Activated T-helper 1 cell treated with anti-CD3 and anti-CD28 coated beads, Interleukin-12 subunit alpha, Interleukin-12 subunit beta, Interleukin-2, Interleukin-4 antibody, amounts not matched to agents 30 ng/mL and 10 ng/mL and 1 ng/mL, durations not matched to agents 14 hours and 24 hours and 36 hours (primary cell): ENCODE measurements around the gene CFAP46. TPM values are rescaled to one million over a fixed set of nuclear protein-coding genes. Genes with fewer than 3 reads are reported as not detected.

ENCODE experiments used
- DNase-seq: peaks from one replicate; pipeline ENCODE4 v3.0.0; 2021; ENCODE audit warnings: low spot score
- H3K27ac Mint-ChIP-seq: one replicate; pipeline ENCODE4 v1.8.0; 2021; ENCODE audit warnings: mild to moderate bottlenecking, mixed read lengths
- H3K27me3 Mint-ChIP-seq: one replicate; pipeline ENCODE4 v1.8.0; 2022; ENCODE audit warnings: mild to moderate bottlenecking, moderate library complexity, mixed read lengths; ENCODE audit not compliant: insufficient read depth
- H3K36me3 Mint-ChIP-seq: one replicate; pipeline ENCODE4 v1.8.0; 2021; ENCODE audit warnings: low read depth, mixed read lengths
- H3K4me1 Mint-ChIP-seq: one replicate; pipeline ENCODE4 v1.8.0; 2021; ENCODE audit warnings: low read depth, mixed read lengths
- H3K4me3 Mint-ChIP-seq: one replicate; pipeline ENCODE4 v1.8.0; 2021; ENCODE audit warnings: mild to moderate bottlenecking, moderate library complexity, mixed read lengths
- H3K9me3 Mint-ChIP-seq: one replicate; pipeline ENCODE4 v1.8.0; 2021; ENCODE audit warnings: mixed read lengths
- intact Hi-C: fragments of 100-400 bp; cut with micrococcal nuclease; formaldehyde crosslinking; loops from one replicate; pipeline ENCODE4 v1.15.1; 2024
- total RNA-seq: library from RNA; stranded (reverse); gene quantifications from 2 replicates; pipeline ENCODE4 v1.2.3, GENCODE V29; 2022

CFAP46 gene
- total RNA-seq, 1 donor from 2014 or later, result not detected

DNA sequence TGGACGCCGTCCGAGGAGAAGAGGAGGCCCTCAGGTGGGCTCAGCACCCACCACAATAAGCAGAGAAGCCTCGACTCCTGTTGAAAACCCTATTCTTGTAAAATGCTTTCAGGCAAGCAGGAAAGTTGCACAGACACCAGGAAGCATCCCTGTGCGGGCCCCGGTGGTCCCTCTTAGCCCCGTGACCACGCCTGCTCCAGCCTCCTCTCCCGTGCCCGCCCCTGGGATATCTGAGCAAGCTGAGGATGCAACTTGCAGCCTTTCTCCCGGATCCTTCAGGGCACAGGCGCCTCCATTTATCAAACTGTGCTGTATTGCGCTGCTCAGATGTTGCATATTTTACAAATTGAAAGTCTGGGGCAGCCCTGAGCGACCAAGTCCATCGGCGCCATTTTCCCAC is 72.7 kb downstream of the CFAP46 start:
- Mint-ChIP-seq H3K4me3 (no peak overlapping the region), H3K27me3 (no peaks in the 10 kb centered on the region), H3K4me1 (no peaks in the 10 kb centered on the region), H3K9me3 (no peaks in the 10 kb centered on the region), H3K36me3 (no peaks in the 10 kb centered on the region), H3K27ac (no peak overlapping the region)
- no peak for DNase-seq
- intact Hi-C loops, result no loop called here

DNA sequence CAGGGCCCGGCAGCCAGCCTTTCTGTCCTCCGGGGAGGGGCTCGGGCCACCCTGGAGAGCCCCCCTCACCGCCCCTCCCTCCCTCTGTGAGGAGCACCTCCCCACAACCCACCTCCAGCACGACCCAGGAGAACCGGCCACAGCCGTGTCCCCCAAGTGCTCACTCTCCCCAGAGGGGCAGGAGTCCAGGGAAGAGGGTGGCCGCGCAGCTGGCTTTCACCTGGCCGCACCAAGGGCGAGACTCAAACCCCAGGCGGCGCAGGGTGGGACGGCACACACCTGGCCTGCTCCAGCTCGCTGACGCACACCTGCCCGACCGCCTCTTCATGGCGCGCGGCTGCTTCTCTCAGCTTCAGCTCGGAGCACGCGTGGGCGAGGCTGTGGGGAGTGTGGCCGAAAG is 73.4 kb downstream of the CFAP46 start:
- H3K36me3 Mint-ChIP-seq, result no peaks in the 10 kb centered on the region
- no peaks in the 10 kb centered on the region for H3K4me1 Mint-ChIP-seq
- H3K27me3 Mint-ChIP-seq, result no peaks in the 10 kb centered on the region
- intact Hi-C loops, result no loop called here
- no peak overlapping the region for H3K4me3 Mint-ChIP-seq
- no peaks in the 10 kb centered on the region for H3K9me3 Mint-ChIP-seq
- H3K27ac Mint-ChIP-seq, result no peak overlapping the region
- DNase-seq, result no peak

DNA sequence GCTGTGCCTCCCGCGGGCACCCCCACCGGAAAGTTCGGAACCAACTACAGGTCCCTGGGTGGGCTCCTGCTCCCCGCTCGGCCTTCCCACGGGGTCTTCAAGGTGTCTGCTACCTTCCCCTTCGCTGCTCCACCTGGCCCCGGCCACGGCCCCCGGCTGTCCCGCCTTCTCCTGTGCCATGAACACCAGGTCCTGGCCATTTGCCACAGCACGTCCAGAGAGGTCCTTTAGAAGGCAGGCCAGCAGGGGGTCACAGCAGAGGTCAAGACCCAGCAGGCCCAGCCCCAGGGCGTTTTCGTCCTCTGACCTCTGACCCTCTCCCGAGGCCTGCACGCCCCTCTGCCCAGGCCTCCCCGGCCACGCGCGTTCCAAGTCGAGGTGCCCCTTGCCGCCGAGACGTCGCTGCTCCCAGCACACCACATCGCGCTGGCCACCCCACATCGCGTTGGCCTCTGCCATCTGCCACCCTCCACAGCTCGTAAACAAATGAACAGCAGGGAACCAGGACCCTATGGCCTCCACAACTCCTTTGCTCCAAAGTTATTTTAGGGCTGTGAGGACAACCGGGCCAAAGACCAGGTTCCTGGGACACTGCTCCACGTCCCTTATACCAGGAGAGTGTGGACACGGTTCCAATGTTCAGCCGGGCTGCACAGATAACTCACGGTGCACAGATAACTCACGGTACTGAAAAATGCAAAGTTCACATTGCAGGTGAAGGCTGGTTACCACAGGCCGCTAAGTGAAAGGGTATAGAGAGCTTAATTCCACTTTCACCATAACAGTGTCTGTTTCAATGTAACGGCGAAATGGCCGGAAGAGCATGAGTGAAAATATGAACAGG is 74.3 kb downstream of the CFAP46 start:
- Mint-ChIP-seq H3K27ac (no peak overlapping the region), H3K4me3 (no peak overlapping the region), H3K36me3 (no peaks in the 10 kb centered on the region), H3K9me3 (no peaks in the 10 kb centered on the region), H3K27me3 (no peaks in the 10 kb centered on the region), H3K4me1 (no peaks in the 10 kb centered on the region)
- intact Hi-C loops, result no loop called here
- DNase-seq, result no peak

DNA sequence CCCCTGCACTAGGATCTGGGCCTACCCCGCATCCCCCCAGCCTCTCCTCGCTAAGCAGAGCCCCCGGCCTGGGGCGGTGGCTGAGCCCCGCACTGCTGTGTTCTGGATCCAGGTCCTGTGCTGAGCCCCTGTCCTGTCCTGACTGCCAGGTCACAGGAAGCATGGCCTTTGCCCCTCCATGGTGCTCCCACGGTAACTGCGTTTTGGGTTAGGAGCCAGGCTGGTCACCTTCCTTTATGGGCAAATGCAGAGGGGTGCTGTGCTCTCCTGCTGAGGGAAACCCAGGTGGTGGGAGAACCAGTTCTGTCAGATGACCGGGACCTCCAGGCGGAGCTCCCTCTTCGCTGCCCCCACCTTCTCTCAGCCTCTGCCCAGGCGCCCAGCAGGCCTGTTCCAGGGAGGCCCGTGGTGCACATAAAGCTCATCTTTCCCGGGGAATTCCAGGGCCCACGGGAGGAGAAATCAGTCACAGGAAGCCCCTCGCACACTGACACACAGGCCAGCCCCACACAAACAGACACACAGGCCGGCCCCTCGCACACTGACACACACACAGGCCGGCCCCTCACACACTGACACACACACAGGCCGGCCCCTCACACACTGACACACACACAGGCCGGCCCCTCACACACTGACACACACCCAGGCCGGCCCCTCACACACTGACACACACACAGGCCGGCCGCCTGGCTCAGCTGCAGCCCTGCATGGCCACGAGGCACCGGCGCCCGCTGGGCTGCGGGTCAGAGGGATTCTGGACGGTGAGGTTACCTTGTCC is 75.6 kb downstream of the CFAP46 start:
- no peak for DNase-seq
- Mint-ChIP-seq H3K4me3 (no peak overlapping the region), H3K36me3 (no peaks in the 10 kb centered on the region), H3K27me3 (no peaks in the 10 kb centered on the region), H3K4me1 (no peaks in the 10 kb centered on the region), H3K27ac (no peak overlapping the region), H3K9me3 (no peaks in the 10 kb centered on the region)
- intact Hi-C loops, result no loop called here

DNA sequence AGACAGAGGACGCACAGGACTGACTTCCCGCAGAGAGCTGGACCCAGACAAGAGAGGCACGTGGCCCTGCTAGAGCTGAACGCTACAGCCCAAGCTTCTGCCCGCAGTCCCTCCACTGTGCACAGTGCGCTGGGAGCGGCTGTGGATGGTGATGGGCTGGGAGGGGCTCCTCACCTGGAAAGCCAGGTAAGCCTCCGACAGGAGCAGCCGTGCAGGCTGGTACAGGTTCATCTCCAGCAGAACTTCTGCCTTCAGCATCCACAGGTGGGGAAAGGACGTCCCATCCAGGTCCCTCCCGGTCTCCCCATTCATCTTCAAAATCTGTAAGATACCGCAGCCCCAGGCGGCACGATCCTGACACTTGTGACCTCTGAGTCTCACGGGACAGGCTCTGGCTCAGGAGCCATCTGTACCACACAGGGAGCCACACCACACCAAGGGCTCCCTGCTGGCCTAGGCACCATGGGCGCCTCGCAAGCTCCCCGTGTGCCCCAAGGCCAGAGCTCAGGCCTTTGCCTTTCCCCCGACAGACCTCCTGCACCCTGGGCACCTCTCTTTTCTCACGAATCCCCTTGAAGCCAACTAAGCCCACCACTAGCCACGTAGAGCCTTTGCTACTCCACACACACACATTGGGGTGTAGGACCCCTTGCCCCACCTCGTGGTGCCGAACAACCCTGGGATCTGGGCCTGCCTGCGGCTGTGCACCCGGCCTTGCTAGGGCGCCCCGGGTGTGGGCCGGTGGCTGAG is 76.3 kb downstream of the CFAP46 start:
- intact Hi-C loops, result no loop called here
- no peaks in the 10 kb centered on the region for H3K9me3 Mint-ChIP-seq
- no peak for DNase-seq
- no peak overlapping the region for H3K27ac Mint-ChIP-seq
- no peaks in the 10 kb centered on the region for H3K27me3 Mint-ChIP-seq
- H3K4me3 Mint-ChIP-seq, result no peak overlapping the region
- no peaks in the 10 kb centered on the region for H3K4me1 Mint-ChIP-seq
- no peaks in the 10 kb centered on the region for H3K36me3 Mint-ChIP-seq

DNA sequence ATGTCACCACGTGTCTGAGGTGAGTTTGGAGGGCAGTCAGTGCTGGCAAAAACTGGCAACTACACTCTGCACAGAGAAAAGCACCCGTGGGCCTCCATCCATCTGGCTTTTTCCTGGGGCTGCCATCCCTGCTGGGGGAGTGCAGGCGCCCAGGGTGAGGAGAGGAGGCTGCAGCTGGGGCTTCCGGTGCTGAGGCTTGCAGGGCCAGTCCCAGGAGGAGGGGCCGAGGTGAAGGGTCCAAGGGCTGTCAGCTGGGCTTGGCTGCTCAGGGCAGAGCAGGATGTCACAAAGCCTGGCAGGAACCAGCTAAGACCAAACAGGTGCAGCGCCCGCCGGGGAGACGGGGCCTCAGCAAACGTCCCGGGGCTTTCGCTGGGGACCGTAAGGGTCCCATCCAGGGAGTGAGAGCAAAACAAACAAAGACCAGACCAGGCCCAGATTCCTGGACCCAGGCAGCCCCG is 77.2 kb downstream of the CFAP46 start:
- no peaks in the 10 kb centered on the region for H3K36me3 Mint-ChIP-seq
- no peaks in the 10 kb centered on the region for H3K4me1 Mint-ChIP-seq
- no peak for DNase-seq
- intact Hi-C loops, result no loop called here
- no peaks in the 10 kb centered on the region for H3K9me3 Mint-ChIP-seq
- H3K27me3 Mint-ChIP-seq, result no peaks in the 10 kb centered on the region
- H3K4me3 Mint-ChIP-seq, result no peak overlapping the region
- no peak overlapping the region for H3K27ac Mint-ChIP-seq

DNA sequence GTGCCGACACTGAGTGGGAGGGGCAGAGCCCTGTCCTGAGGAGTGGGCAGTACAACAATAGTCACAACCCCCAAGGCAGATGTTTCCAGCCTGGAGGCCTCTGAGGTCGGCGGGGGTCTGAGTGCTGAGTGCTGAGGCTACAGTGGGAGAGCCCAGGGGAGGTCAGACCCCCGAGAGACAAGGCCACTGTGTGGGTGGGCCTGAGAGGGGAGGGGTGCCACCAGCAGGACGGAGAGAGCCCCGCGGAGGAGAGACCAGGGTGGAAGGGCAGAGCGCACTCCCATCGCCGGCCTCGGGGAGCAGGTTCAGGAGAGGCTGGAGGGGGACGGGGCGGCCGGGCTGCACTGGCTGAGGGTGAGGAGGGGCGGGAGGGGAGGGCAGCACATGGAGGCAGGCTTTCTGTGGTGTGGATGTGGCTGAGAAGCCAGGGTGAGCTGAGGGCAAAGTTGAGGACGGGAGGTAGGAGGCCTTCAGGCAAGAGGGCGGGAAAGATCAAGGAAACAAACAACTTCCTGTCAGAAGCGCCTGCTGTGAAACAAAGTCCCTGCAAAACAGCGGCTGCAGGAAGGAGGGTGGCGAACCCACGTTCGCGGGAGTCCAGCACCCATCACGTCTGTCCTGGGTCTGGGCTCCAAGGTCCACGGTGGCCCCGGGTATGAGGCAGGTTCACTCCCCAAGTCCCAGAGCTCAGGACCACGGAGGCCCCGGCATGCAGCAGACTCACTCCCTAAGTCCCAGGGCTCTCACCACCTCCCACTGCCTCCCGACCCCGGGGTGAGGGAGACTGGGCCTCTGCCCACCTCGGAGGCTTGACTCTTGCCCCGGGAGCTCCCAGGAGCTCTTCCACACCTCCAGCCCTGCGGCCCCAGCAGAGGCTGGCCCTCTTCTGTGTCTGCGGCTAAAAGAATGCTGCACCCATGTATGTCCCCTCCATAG is 79.6 kb downstream of the CFAP46 start:
- Mint-ChIP-seq H3K27me3 (no peaks in the 10 kb centered on the region), H3K36me3 (no peaks in the 10 kb centered on the region), H3K4me1 (no peaks in the 10 kb centered on the region), H3K4me3 (no peak overlapping the region), H3K27ac (no peak overlapping the region), H3K9me3 (no peaks in the 10 kb centered on the region)
- no peak for DNase-seq
- intact Hi-C loops, result no loop called here

DNA sequence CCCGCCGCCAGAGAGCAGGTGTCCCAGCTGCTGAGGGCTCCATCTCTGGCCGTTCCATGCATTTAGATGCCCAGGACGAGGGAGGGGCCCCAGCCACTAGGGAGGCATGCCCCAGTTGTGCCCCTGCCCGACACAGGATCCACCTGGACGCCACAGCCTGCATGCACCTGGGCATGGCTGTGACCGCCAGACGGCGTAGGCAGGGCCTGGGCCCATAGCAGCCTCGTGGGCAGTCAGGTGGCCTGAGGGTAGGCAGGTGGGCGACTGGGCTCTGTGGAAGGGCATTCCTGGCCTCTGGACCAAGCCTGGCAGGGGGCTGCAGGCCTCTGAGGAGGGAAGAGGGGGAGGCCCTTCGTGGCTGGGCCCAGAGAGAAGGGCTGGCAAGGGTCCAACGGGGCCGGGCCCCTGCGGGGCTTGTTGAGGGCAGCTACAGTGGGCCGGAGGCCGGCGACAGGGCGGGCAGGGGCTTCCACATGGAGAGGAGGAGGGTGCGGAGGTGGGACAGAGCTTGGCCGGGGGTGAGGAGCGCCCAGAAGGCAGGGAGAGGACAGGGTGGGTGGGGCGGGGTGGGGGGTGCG is 80.4 kb downstream of the CFAP46 start:
- H3K9me3 Mint-ChIP-seq, result no peaks in the 10 kb centered on the region
- no peaks in the 10 kb centered on the region for H3K36me3 Mint-ChIP-seq
- H3K27me3 Mint-ChIP-seq, result no peaks in the 10 kb centered on the region
- H3K4me1 Mint-ChIP-seq, result no peaks in the 10 kb centered on the region
- H3K4me3 Mint-ChIP-seq, result no peak overlapping the region
- DNase-seq, result no peak
- intact Hi-C loops, result no loop called here
- no peak overlapping the region for H3K27ac Mint-ChIP-seq

DNA sequence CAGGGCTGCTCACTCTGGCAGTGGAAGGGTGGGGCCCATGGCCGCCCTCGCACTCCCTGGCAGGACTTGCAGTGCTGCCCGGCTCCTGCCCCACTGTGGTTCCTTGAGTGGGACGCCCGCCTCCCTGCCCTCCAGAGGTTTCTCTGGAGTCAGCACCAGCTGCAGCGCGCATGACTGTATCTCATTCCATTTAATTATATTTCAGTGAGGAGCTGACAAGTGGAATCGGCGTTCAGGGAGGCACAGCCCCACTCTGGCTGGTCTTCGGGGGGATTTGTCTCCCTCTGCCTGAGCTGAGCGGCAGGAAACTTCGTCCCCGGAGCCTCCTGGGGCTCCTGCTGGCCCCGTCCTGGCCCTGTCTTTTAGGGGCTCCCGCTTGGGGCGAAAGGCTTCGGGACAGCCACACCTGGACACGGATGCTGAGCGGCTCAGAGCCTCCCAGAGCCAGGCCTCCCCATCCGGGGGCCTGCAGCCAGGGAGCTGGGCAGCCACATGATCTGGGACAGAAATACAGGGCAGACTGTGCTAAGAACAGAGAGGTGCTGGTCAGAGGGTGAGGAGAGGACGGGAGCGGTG is 81.2 kb downstream of the CFAP46 start:
- Mint-ChIP-seq H3K4me3 (no peak overlapping the region), H3K9me3 (no peaks in the 10 kb centered on the region), H3K27ac (no peak overlapping the region), H3K36me3 (no peaks in the 10 kb centered on the region), H3K27me3 (no peaks in the 10 kb centered on the region), H3K4me1 (no peaks in the 10 kb centered on the region)
- no peak for DNase-seq
- intact Hi-C loops, result no loop called here

DNA sequence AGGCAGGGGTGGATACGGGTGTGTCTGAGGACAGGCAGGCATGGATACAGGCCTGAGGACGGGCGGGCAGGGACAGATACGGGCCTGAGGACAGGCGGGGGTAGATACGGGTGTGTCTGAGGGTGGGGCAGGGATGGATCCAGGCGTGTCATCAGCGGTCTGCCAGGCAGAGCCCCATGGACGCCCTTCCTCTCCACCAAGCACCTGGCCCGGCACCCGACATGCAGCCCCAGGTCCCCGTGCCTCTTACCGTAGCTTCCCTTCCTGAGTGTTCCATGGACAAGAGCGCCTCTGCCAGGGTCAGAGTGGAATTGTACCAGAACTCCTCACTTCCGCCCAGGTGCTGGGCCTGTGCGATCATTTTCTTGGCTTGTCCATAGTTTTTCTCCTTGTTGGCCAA is 81.8 kb downstream of the CFAP46 start:
- Mint-ChIP-seq H3K9me3 (no peaks in the 10 kb centered on the region), H3K27me3 (no peaks in the 10 kb centered on the region), H3K4me1 (no peaks in the 10 kb centered on the region), H3K36me3 (no peaks in the 10 kb centered on the region), H3K27ac (peak overlapping the region; percentile 62), H3K4me3 (no peak overlapping the region)
- intact Hi-C loops, result no loop called here
- DNase-seq, result no peak

DNA sequence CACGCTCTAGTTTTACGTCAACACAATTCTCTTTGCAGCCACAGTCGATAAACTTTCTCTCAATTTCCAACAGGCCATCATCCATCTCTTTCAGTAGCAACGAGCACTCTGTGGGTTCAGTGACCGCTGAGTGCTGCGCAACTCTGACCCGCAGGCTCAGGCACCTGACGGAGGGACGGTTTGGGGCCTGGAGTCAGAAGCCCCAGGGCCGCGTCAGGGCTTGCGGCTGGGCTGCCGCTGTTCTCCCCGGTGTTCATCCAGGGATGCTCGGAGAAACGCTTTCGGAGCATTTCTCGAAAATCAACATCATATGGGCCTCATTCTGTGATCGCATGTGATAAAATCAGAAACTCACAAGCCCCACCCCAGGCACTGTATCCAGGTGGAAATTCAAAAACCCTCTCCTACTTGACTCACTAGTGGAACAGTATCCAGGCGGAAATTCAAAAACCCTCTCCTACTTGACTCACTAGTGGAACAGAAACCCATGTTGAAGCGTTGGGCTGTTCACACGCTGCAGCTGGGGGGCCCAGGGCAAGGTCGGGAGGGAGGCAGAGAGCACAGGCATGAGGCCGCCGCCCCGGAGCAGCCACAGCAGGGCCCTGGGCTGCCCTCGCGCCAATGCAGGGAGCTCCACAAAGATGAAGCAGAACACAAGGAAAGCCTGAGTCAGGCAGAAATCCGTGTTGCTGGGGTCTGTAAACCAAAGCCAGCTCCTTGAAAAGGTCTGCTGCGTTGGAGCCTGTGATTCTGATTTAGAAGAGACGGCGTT is 83.1 kb downstream of the CFAP46 start:
- Mint-ChIP-seq H3K9me3 (no peaks in the 10 kb centered on the region), H3K4me3 (no peak overlapping the region), H3K36me3 (no peaks in the 10 kb centered on the region), H3K4me1 (no peaks in the 10 kb centered on the region), H3K27me3 (no peaks in the 10 kb centered on the region), H3K27ac (no peak overlapping the region)
- no peak for DNase-seq
- intact Hi-C loops, result no loop called here
